Natural killer cell treated with Interleukin-12 subunit alpha and Interleukin-12 subunit beta and Interleukin-15 and Interleukin-18, amount 100 ng/mL, for 72 hours (primary cell): ENCODE data around the gene RBFOX2. TPM values are rescaled to one million over a fixed set of nuclear protein-coding genes. Genes with fewer than 3 reads are reported as not detected.

Experiments
- ATAC-seq, 2 donors: fragments of 150-1000 bp; cut with Tn5 transposase in 1 of 2; sonication (Bioruptor Pico), chemical (Tn5 transposase) in 1 of 2; 2 replicates each; pipeline ENCODE4 v1.10.0; 2021
- DNase-seq: peaks from one replicate; pipeline ENCODE4 v3.0.0; 2022; ENCODE audit warnings: low spot score
- H3K27ac Mint-ChIP-seq, 2 donors: 1 replicate in 1 of 2; 2 replicates in 1 of 2; pipeline ENCODE4 v1.8.0; 2022; ENCODE audit warnings: mixed read lengths in 2 of 2, mild to moderate bottlenecking in 1 of 2, moderate library complexity in 1 of 2
- H3K27me3 Mint-ChIP-seq, 2 donors: 1 replicate in 1 of 2; 2 replicates in 1 of 2; pipeline ENCODE4 v1.8.0; 2022; ENCODE audit warnings: mixed read lengths in 2 of 2
- H3K36me3 Mint-ChIP-seq: one replicate; pipeline ENCODE4 v1.8.0; 2022; ENCODE audit warnings: mixed read lengths
- H3K4me1 Mint-ChIP-seq, 2 donors: 1 replicate in 1 of 2; 2 replicates in 1 of 2; pipeline ENCODE4 v1.8.0; 2022; ENCODE audit warnings: low read depth in 2 of 2, mixed read lengths in 2 of 2, mild to moderate bottlenecking in 1 of 2
- H3K4me3 Mint-ChIP-seq: one replicate; pipeline ENCODE4 v1.8.0; 2022; ENCODE audit warnings: mixed read lengths
- H3K9me3 Mint-ChIP-seq: 2 replicates; pipeline ENCODE4 v1.8.0; 2022; ENCODE audit warnings: mixed read lengths
- total RNA-seq, 2 donors: library from RNA; stranded (reverse); gene quantifications; one replicate each; pipeline ENCODE4 v1.2.3, GENCODE V29; 2022

The RBFOX2 gene
- total RNA-seq, 2 donors from 2014 or later, result 0.71 to 1.8 TPM

DNA sequence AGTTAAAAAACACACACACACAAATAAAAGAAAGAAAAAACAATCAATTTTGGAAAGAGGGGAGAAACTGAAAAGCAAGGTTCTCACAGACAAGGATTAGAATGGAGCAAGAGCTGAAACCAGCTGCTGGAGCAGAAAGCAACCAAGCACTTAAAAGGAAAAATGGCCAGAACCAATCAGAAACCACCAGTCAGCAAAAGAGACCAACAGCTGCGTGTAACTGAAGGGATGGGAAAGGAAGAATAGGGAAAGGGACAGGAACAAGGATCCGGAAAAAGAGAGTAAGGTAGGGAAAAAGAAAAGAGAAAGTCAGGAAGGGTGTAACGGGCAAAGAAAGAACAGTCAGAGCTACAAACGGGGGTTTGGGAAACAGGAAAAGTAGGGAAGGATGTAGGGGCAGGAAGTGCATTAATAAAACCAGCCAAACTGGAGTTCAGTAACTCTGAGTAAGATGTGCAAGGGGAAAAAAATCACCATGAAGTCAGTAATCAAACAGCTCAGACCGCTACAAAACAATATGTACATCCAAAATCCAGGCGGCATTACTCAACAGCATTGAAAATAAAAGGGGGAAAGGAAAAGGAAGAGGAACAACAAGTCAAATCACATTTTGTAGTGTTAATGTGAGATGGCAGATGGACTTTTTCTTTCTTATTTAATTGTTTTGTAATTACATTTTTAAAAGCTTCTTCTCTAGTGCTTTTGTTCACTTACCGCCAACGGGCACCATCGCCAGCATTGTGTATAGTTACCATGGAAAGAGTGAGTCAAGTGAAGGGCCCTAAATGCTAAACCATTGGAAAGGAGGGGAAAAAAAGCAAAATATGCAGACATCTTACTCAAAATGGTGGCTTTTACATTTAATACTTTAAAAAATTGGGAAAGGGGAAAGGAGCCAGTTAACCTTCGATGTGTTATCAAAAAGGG, 261.7 kb downstream of the RBFOX2 start:
- H3K36me3 Mint-ChIP-seq, result no peaks in the 10 kb centered on the region
- H3K4me3 Mint-ChIP-seq, result no peak overlapping the region
- H3K27ac Mint-ChIP-seq, result no peak overlapping the region
- no peak for DNase-seq
- H3K27me3 Mint-ChIP-seq, result peaks cover 6 to 23% of the 10 kb centered on the region in 2 donors
- H3K4me1 Mint-ChIP-seq, result no peaks in the 10 kb centered on the region
- no peak for ATAC-seq
- no peaks in the 10 kb centered on the region for H3K9me3 Mint-ChIP-seq

- ATAC-seq (no peak), DNase-seq (no peak)
- H3K4me1 Mint-ChIP-seq, result no peaks in the 10 kb centered on the region
- no peaks in the 10 kb centered on the region for H3K36me3 Mint-ChIP-seq
- H3K27ac Mint-ChIP-seq, result no peak overlapping the region
- H3K4me3 Mint-ChIP-seq, result no peak overlapping the region
- peaks cover 5 to 9% of the 10 kb centered on the region in 2 donors for H3K27me3 Mint-ChIP-seq
- H3K9me3 Mint-ChIP-seq, result no peaks in the 10 kb centered on the region
These were observed 267.6 kb downstream of the RBFOX2 start for GRCh38 chr22:35761037-35761436.

- Mint-ChIP-seq H3K9me3 (no peaks in the 10 kb centered on the region), H3K4me1 (no peaks in the 10 kb centered on the region), H3K27ac (no peak overlapping the region), H3K36me3 (no peaks in the 10 kb centered on the region), H3K27me3 (peaks cover 0 to 5% of the 10 kb centered on the region in 2 donors), H3K4me3 (no peak overlapping the region)
- DNase-seq (no peak), ATAC-seq (no peak)
These were observed 270.2 kb downstream of the RBFOX2 start for GRCh38 chr22:35758394-35758793.

- ATAC-seq, result no peak
- H3K4me3 Mint-ChIP-seq, result no peak overlapping the region
- H3K36me3 Mint-ChIP-seq, result no peaks in the 10 kb centered on the region
- DNase-seq, result no peak
- no peaks in the 10 kb centered on the region for H3K9me3 Mint-ChIP-seq
- H3K27me3 Mint-ChIP-seq, result peaks cover 0 to 3% of the 10 kb centered on the region in 2 donors
- no peaks in the 10 kb centered on the region for H3K4me1 Mint-ChIP-seq
- no peak overlapping the region for H3K27ac Mint-ChIP-seq
These were observed 271.9 kb downstream of the RBFOX2 start for GRCh38 chr22:35756722-35757121.

GRCh38 chr22:35754761-35755160, 273.9 kb downstream of the RBFOX2 start:
- H3K36me3 Mint-ChIP-seq, result no peaks in the 10 kb centered on the region
- no peak overlapping the region for H3K27ac Mint-ChIP-seq
- peaks cover 0 to 3% of the 10 kb centered on the region in 2 donors for H3K27me3 Mint-ChIP-seq
- ATAC-seq (no peak), DNase-seq (no peak)
- no peaks in the 10 kb centered on the region for H3K9me3 Mint-ChIP-seq
- no peak overlapping the region for H3K4me3 Mint-ChIP-seq
- H3K4me1 Mint-ChIP-seq, result no peaks in the 10 kb centered on the region

GRCh38 chr22:35752863-35753189, 275.8 kb downstream of the RBFOX2 start:
- Mint-ChIP-seq H3K27ac (no peak overlapping the region), H3K27me3 (no peaks in the 10 kb centered on the region), H3K4me3 (no peak overlapping the region), H3K36me3 (no peaks in the 10 kb centered on the region), H3K9me3 (no peaks in the 10 kb centered on the region), H3K4me1 (no peaks in the 10 kb centered on the region)
- DNase-seq, result no peak
- no peak for ATAC-seq

DNA sequence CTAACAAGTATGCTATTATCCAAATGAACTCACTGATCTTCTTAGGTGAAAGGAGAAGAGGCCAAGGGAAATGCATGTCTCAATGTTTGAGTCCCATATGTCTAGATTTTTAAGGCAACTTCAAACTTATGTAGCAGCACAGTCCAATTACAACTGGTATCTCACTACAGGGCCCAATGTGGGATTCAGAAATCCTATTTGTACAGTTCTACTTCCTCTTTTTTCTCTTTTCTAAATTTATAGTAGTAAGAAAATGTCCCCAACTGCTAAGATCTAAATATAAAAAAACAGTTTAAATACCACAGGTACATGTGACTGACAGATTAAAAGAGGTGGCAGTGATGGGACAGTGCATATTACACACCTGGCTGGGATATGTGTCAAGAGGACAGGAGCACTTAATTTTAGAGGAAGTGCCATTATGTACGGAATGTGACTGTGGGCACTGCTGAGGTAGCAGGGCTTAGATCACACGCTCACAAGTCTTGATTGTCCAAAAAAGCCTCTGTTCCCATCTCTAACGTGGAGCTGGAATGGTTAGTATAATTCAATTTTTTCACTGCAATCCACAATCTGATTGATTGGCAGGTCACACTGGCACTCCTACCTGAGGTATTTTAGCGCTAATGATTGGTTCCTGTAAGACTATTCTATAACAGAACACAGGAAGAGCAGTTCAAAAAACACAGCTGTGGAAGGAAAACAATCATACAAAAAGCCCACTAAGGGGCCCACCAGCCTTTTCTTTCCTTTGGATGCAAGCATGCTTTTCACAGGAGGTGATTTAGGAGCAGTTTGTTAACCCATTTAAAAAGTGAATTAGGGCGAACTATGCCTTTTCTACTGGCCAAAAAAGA, 276.4 kb downstream of the RBFOX2 start:
- Mint-ChIP-seq H3K9me3 (no peaks in the 10 kb centered on the region), H3K36me3 (no peaks in the 10 kb centered on the region), H3K27ac (no peak overlapping the region), H3K27me3 (no peaks in the 10 kb centered on the region), H3K4me3 (no peak overlapping the region), H3K4me1 (no peaks in the 10 kb centered on the region)
- DNase-seq, result no peak
- no peak for ATAC-seq

DNA sequence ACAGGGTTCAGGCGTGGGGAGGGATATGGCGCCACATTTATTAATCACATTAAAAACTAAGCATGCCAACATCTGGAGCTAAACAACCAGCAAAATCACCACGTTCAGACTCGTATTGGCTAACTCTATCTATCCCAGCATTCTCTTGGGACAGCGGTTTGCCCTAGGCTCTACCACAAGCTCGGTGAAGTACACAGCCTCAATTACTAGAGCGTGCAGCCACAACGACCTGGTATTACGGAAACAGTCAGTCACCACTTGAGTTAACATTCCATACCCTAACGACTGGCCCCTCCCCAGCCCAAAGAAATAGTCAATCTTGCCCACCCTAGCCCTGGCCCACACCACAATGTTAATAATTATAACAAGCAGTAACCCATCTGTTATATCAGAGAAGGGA, 278.8 kb downstream of the RBFOX2 start:
- peaks cover 0 to 6% of the 10 kb centered on the region in 2 donors for H3K27me3 Mint-ChIP-seq
- no peak overlapping the region for H3K27ac Mint-ChIP-seq
- no peaks in the 10 kb centered on the region for H3K36me3 Mint-ChIP-seq
- H3K9me3 Mint-ChIP-seq, result no peaks in the 10 kb centered on the region
- ATAC-seq (no peak), DNase-seq (no peak)
- no peak overlapping the region for H3K4me3 Mint-ChIP-seq
- H3K4me1 Mint-ChIP-seq, result no peaks in the 10 kb centered on the region

DNA sequence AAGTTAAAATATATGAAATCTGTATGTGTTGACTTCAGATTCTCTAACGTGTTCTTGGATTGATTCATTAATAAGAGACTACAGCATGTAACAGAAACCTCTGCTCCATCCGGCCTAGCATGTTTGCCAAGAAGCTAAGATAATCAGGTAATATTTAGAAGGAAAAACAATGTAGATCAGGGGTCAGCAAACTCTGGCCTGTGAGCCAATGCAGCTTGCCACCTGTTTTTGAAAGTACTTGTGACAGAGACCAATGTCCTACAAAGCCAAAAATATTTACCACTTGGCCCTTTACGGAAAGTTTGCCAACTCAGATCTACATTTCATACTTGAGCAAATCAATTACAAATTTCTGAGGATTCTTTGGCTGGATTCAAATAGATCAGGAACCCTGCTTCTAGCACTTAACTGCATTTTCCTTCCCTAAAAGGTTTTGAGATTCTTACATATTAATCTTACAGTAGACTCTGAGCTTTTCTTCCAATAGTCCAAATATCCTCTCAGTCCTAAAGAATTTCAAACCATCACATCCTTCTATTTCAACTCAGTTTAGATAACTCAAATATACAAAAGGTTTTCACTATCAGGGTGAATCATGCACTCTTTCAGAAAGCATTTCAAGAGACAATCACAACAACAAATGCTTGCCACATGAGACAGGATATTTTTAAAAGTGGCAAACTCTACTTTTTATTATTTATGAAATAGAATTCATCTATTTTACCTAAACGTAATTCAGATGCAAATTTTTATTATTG, 281.5 kb downstream of the RBFOX2 start:
- H3K4me1 Mint-ChIP-seq, result no peaks in the 10 kb centered on the region
- H3K36me3 Mint-ChIP-seq, result no peaks in the 10 kb centered on the region
- DNase-seq (no peak), ATAC-seq (no peak)
- peaks cover 0 to 6% of the 10 kb centered on the region in 2 donors for H3K27me3 Mint-ChIP-seq
- no peak overlapping the region for H3K4me3 Mint-ChIP-seq
- H3K9me3 Mint-ChIP-seq, result no peaks in the 10 kb centered on the region
- H3K27ac Mint-ChIP-seq, result no peak overlapping the region

DNA sequence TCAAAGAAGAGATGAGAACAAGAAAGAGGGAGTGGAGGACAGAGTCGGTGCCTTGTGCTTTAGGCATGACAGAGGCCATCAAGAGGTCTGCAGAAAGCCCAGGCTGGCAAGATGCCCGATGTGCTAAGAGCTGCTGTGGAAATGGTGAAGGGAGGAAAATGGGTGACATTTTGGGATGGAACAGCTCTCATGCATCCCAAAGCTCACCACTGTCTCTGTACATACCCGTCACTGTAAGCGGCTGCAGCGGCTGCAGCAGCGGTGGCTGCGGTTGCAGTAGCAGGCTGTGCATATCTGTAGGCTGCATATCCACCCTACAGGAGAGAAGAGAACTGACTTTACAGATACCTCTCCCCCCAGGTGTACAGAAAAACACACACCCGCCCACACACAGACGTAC, 282.4 kb downstream of the RBFOX2 start:
- Mint-ChIP-seq H3K4me1 (no peaks in the 10 kb centered on the region), H3K36me3 (no peaks in the 10 kb centered on the region), H3K27ac (no peak overlapping the region), H3K9me3 (no peaks in the 10 kb centered on the region), H3K27me3 (peaks cover 0 to 6% of the 10 kb centered on the region in 2 donors), H3K4me3 (no peak overlapping the region)
- no peak for ATAC-seq
- DNase-seq, result no peak

DNA sequence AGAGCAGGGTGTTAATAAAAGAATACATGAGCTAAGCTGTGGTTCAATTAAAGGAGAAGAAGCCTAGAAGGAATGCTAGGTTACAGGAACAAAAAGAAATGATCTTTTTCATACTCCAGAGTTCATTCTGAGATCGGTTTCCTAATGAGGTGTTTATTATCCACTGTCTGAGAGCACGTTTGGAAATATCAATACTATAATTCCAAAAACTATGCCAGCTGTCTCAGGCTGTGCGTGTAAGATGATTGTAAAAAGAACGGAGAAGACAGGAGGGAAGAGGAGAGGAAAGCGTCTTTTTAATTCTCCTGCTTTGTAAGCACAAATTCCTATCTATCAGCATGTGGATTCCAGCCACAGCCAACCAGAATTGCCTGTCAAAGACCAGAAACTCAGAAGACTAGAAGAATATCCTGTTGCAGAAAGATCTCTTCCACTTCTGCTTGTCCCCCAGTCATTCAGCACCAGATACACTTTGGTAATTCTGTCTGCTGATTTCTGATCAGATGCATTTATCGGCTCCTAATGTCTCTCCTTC, 285.2 kb downstream of the RBFOX2 start:
- Mint-ChIP-seq H3K4me1 (no peaks in the 10 kb centered on the region), H3K4me3 (no peak overlapping the region), H3K27ac (no peak overlapping the region), H3K27me3 (peaks cover 2 to 6% of the 10 kb centered on the region in 2 donors), H3K9me3 (no peaks in the 10 kb centered on the region), H3K36me3 (no peaks in the 10 kb centered on the region)
- ATAC-seq, result no peak
- no peak for DNase-seq

GRCh38 chr22:35742342-35743100, 286.1 kb downstream of the RBFOX2 start:
- H3K27ac Mint-ChIP-seq, result no peak overlapping the region
- no peak for ATAC-seq
- H3K36me3 Mint-ChIP-seq, result no peaks in the 10 kb centered on the region

GRCh38 chr22:35740616-35741015, 288.0 kb downstream of the RBFOX2 start:
- no peaks in the 10 kb centered on the region for H3K36me3 Mint-ChIP-seq
- no peak for DNase-seq

More at GRCh38 chr22:35742342-35743100, 286.1 kb downstream of the RBFOX2 start:
- no peaks in the 10 kb centered on the region for H3K9me3 Mint-ChIP-seq
- DNase-seq, result no peak
- no peaks in the 10 kb centered on the region for H3K4me1 Mint-ChIP-seq
- peaks cover 2 to 11% of the 10 kb centered on the region in 2 donors for H3K27me3 Mint-ChIP-seq
- H3K4me3 Mint-ChIP-seq, result no peak overlapping the region

More at GRCh38 chr22:35740616-35741015, 288.0 kb downstream of the RBFOX2 start:
- no peak overlapping the region for H3K4me3 Mint-ChIP-seq
- no peak overlapping the region for H3K27ac Mint-ChIP-seq
- no peak for ATAC-seq
- no peaks in the 10 kb centered on the region for H3K9me3 Mint-ChIP-seq
- H3K4me1 Mint-ChIP-seq, result no peaks in the 10 kb centered on the region
- H3K27me3 Mint-ChIP-seq, result peaks cover 5 to 8% of the 10 kb centered on the region in 2 donors
